Activated CD4-positive, alpha-beta T cell treated with anti-CD3 and anti-CD28 coated beads for 48 hours (primary cell): Measurements from ENCODE around the gene TNK2.
"Not testable (repeated sequence)": the region's sequence is repeated elsewhere in the genome, so short reads cannot be mapped to it uniquely, and the experiment has no call there.

Experiments
- DNase-seq: peaks from one replicate; pipeline ENCODE4 v3.0.0-alpha.2; 2020

Gene TNK2

GRCh38 chr3:195816276-195816913, 92.0 kb downstream of the TNK2 start:
- DNase-seq, result not testable (repeated sequence)

- DNase-seq, result peak; percentile 25
These were observed 93.1 kb downstream of the TNK2 start for GRCh38 chr3:195815169-195815771.

GRCh38 chr3:195813916-195814640, 94.3 kb downstream of the TNK2 start:
- DNase-seq, result no peak
